Adrenal gland (tissue), 12 donors: Measurements from ENCODE around the gene TRMU. TPM values are rescaled to one million over a fixed set of nuclear protein-coding genes. Genes with fewer than 3 reads are reported as not detected.

Source experiments
- DNase-seq, 7 donors: peaks; one replicate each; pipeline ENCODE4 v3.0.0-alpha.2; 2019 to 2020
- H3K27ac ChIP-seq, 5 donors: fragments of 200-600 bp; sonication (generic) in 4 of 5; 1 replicate in 3 of 5; 2 replicates in 2 of 5; pipeline versions ENCODE4 v1.5.1 to v1.8.0; 2016 to 2020; ENCODE audit warnings: mild to moderate bottlenecking in 1 of 5
- H3K27me3 ChIP-seq: fragments of 200-600 bp; 2 replicates; pipeline ENCODE4 v1.8.0; 2021
- H3K36me3 ChIP-seq, 2 donors: fragments of 200-600 bp; replicated peaks in 1 of 2; 1 replicate in 1 of 2; 2 replicates in 1 of 2; pipeline versions ENCODE4 v1.5.1 to v1.8.0; 2018 to 2022
- H3K4me1 ChIP-seq, 2 donors: fragments of 200-600 bp; replicated peaks in 1 of 2; 1 replicate in 1 of 2; 2 replicates in 1 of 2; pipeline versions ENCODE4 v1.5.1 to v1.8.0; 2018 to 2021
- H3K4me3 ChIP-seq, 4 donors: fragments of 200-600 bp; sonication (generic) in 3 of 4; one replicate each; pipeline ENCODE4 v1.5.1; 2016 to 2018
- H3K9me3 ChIP-seq, 3 donors: fragments of 200-600 bp; sonication (generic) in 1 of 3; replicated peaks in 1 of 3; 1 replicate in 2 of 3; 2 replicates in 1 of 3; pipeline versions ENCODE4 v1.5.1 to v1.8.0; 2016 to 2021
- POLR2A ChIP-seq, 2 donors: fragments of 450-650 bp; IDR thresholded peaks; one replicate each; pipeline ENCODE4 v1.6.1; 2017; ENCODE audit warnings: antibody characterized with exemption in 2 of 2, mild to moderate bottlenecking in 2 of 2, moderate library complexity in 1 of 2
- WGBS, 4 donors: extraction: QIAGEN DNeasy Blood & Tissue Kit in 2 of 4; methylation state at CpG; one replicate each; pipeline versions ENCODE4 v1.1.5 to v1.1.7; 2013 to 2017; 5-methylcytosine and 5-hydroxymethylcytosine counted together
- intact Hi-C, 2 donors: fragments of 100-400 bp; cut with DNase I; formaldehyde crosslinking; loops; one replicate each; pipeline versions ENCODE4 v1.14.1 to v1.15.0; 2022 to 2023
- polyA plus RNA-seq, 3 donors: library from polyadenylated mRNA; stranded (reverse); fragments of 200-250 nt in 2 of 3; fragments of 350-450 nt in 1 of 3; fragmentation: Illumina TruSeq in 1 of 3; extraction: RNeasy Lipid Tissue Mini Kit (QIAGEN cat#74804) in 1 of 3; gene quantifications; one replicate each; pipeline ENCODE4 v1.2.3, GENCODE V29; 2013 to 2014
- total RNA-seq, 9 donors: library from RNA; depleted of rRNA in 4 of 9; stranded (reverse); fragments of >200 nt in 4 of 9; fragments of 120-200 nt in 1 of 9; fragmentation: NEBNext Ultra II Directional in 1 of 9; extraction: Animal tissue kit (Norgen Biotek cat#: 25700) in 1 of 9; gene quantifications; one replicate each; pipeline versions ENCODE4 v1.1.0 to v1.2.4, GENCODE V29; 2013 to 2023
- TF ChIP-seq, protein P1 (sequence below), 6 experiments: fragments of 450-650 bp in 4 of 6; fragments of 200-600 bp in 2 of 6; sonication (generic) in 1 of 6; IDR thresholded peaks; 1 replicate in 5 of 6; 2 replicates in 1 of 6; pipeline versions ENCODE4 v1.5.1 to v1.8.0; 2016 to 2021; ENCODE audit warnings: antibody characterized with exemption in 6 of 6, mild to moderate bottlenecking in 2 of 6, moderate library complexity in 1 of 6
- donor health status: healthy with polysubstance abuse.
- donor health status: Bipolar disorder and iron deficiency.
- donor health status: DM: yes; HTN: yes; CAD: no.
- donor health status: DM: no; HTN: no; CAD: no.
- donor health status: DM: no; HTN: no; CAD: no.
- donor health status: DM: yes; HTN: yes; CAD: no.

Gene TRMU
- total and polyA plus RNA-seq, 12 donors: 20.2 to 107 (median 36.5) TPM

DNA sequence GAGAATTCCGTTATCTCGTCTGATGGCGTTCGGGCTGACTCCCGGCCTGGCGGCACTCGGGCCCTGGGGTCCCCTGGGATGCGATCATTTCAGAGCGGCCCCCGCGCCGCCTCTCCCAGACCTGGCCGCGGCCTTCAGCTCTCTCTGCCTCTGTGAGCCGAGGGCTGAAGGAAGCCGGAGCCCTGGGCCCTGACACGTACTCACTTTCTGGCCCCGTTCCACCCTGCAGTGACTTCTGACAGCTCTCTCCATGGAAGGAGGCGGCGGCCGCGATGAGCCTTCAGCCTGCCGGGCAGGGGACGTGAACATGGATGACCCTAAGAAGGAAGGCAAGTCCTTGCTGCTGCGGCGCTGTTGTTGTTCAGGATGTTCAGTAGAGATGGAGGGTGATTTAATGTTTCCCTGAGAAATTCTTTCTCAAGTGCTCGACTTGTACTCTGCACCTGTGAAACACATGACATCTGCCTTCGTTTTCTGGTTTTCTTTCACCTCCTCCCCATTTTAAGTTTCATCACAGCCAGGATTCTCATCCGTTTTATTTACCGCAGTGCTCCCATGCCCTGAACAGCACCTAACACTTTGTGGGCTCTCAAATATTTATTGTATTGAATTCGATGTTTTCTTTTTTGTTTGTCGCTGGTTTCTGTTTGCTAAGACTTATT lies 38.2 kb upstream of the TRMU start:
- Histone ChIP-seq H3K9me3 (no peaks in the 10 kb centered on the region), H3K36me3 (peaks cover 0 to 12% of the 10 kb centered on the region in 2 donors), H3K27me3 (no peaks in the 10 kb centered on the region), H3K27ac (no peak overlapping the region), H3K4me3 (peak overlapping the region in 2 of 4 donors; percentile 38 to 66), H3K4me1 (peaks cover 15 to 17% of the 10 kb centered on the region in 2 donors)
- TF ChIP-seq POLR2A (IDR thresholded peaks at IDR 0.05): no peak
- TF ChIP-seq, protein P1, sequence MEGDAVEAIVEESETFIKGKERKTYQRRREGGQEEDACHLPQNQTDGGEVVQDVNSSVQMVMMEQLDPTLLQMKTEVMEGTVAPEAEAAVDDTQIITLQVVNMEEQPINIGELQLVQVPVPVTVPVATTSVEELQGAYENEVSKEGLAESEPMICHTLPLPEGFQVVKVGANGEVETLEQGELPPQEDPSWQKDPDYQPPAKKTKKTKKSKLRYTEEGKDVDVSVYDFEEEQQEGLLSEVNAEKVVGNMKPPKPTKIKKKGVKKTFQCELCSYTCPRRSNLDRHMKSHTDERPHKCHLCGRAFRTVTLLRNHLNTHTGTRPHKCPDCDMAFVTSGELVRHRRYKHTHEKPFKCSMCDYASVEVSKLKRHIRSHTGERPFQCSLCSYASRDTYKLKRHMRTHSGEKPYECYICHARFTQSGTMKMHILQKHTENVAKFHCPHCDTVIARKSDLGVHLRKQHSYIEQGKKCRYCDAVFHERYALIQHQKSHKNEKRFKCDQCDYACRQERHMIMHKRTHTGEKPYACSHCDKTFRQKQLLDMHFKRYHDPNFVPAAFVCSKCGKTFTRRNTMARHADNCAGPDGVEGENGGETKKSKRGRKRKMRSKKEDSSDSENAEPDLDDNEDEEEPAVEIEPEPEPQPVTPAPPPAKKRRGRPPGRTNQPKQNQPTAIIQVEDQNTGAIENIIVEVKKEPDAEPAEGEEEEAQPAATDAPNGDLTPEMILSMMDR (IDR thresholded peaks at IDR 0.05): no peak
- WGBS, 4 donors: 5 to 10% (median 6%) methylated on average over 20 to 32 of the region's 32 CpGs
- intact Hi-C loops: loop anchor here in 1 of 2 donors (10.0 kb wide), 1 partner anchor 162 kb away; no protein-coding TSS in a partner anchor
- peak in 6 of 7 donors; percentile 58 to 74 (median 67) for DNase-seq

DNA sequence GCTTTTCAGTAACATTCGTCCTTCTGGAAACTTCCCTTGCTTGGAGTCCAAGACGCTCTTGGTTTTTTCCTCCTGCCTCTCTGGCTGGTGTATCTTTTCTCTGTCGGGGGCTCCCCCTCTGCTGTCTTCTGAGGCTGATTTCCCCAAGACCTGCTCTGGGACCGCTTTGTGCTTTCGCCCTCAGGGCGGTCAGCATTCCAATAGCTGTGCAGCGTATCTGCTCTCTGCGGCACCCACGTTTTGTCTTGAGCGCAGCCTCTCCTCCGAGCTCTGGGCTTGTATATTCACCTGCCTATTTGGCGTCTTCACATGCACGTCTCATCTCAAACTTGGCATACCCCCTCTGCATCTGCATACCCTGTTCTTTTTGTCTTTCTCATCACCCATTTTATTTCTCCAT lies 36.4 kb upstream of the TRMU start:
- 93 to 96% (median 94%) methylated on average over 13 of the region's 13 CpGs for WGBS, 4 donors

DNA sequence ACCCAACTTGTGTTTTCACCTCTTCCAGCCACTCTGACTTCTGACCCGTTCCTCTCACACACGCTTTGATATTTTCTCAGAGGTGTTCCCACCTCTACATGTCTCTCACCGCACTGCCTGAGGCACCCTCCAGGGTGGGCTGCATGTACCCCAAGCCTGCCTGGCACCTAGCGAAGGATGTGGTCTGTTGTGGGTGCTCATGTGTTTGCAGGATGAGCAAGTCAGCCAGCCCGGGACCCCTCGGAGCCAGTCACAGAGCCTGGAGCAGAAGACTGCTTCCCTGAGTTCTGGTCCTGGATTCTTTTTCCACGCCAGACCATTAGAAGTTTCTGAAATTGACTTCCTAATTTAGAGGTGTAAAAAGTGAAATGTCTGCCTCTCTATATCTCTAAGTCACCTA lies 35.0 kb upstream of the TRMU start:
- Histone ChIP-seq H3K27ac (no peak overlapping the region), H3K27me3 (no peaks in the 10 kb centered on the region), H3K36me3 (no peaks in the 10 kb centered on the region), H3K4me1 (peaks cover 14 to 17% of the 10 kb centered on the region in 2 donors), H3K4me3 (no peak overlapping the region), H3K9me3 (no peaks in the 10 kb centered on the region)
- intact Hi-C loops: no loop called here
- DNase-seq: no peak
- TF ChIP-seq POLR2A (IDR thresholded peaks at IDR 0.05): no peak
- TF ChIP-seq, protein P1 (IDR thresholded peaks at IDR 0.05): no peak
- 92 to 98% (median 97%) methylated on average over 5 to 7 of the region's 7 CpGs for WGBS, 4 donors

More for the DNA sequence above, 36.4 kb upstream of the TRMU start:
- DNase-seq: no peak
- Histone ChIP-seq H3K9me3 (no peaks in the 10 kb centered on the region), H3K4me1 (peaks cover 15 to 17% of the 10 kb centered on the region in 2 donors), H3K4me3 (no peak overlapping the region), H3K27ac (no peak overlapping the region), H3K27me3 (no peaks in the 10 kb centered on the region), H3K36me3 (no peaks in the 10 kb centered on the region)
- intact Hi-C loops: loop anchor here in 1 of 2 donors (10.0 kb wide), 1 partner anchor 164 kb away; no protein-coding TSS in a partner anchor
- TF ChIP-seq, protein P1 (IDR thresholded peaks at IDR 0.05): no peak
- no peak for TF ChIP-seq POLR2A (IDR thresholded peaks at IDR 0.05)

DNA sequence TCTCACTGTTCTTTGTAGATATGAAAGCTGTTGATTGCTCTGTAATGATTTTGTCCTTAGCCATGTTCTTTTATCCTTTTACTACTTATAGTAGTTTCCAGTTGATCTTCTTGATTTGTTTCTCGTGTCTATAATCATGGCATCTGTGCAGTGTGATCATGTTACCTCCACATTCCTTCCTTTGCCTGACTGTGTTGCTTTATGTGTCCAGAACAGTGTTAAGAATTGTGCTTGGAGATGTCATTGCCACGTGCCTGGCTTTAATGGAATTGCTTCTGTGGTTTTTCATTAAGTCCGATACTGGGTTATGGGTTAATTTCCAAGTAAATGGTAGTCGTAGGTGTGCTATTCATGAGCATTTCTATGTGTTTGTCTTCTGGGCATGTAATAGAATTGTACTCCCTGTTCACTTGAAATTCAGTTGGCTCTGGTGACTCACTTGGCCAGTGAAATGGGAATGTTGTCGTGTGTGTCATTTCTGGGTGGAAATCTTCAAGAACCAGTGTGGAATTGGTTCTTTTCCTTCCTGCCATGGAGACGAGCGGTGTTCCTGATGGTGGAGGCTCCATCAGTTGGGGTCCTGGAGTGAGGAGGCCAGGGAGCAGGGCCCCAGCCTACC lies 32.1 kb upstream of the TRMU start:
- Histone ChIP-seq H3K36me3 (no peaks in the 10 kb centered on the region), H3K4me1 (no peaks in the 10 kb centered on the region), H3K9me3 (no peaks in the 10 kb centered on the region), H3K27ac (no peak overlapping the region), H3K4me3 (no peak overlapping the region), H3K27me3 (no peaks in the 10 kb centered on the region)
- no peak for DNase-seq
- TF ChIP-seq POLR2A (IDR thresholded peaks at IDR 0.05): no peak
- TF ChIP-seq, protein P1 (IDR thresholded peaks at IDR 0.05): no peak
- 89 to 94% (median 91%) methylated on average over 7 of the region's 7 CpGs for WGBS, 4 donors
- intact Hi-C loops: no loop called here
